HepG2 (cell line): Measurements from ENCODE around the gene EIF3B. TPM values are rescaled to one million over a fixed set of nuclear protein-coding genes. Genes with fewer than 3 reads are reported as not detected.

Experiments
- BRF2 ChIP-seq: sonication (generic); formaldehyde crosslinking; IDR thresholded peaks from 2 replicates; pipeline ENCODE4 v1.8.1; 2022; ENCODE audit warnings: mild to moderate bottlenecking, missing genetic modification reagents
- CEBPZ ChIP-seq: IDR thresholded peaks from 2 replicates; pipeline ENCODE4 v1.6.1; 2012; ENCODE audit warnings: low read length, improper control_type of control experiment
- FOSL1 ChIP-seq: sonication (generic); formaldehyde crosslinking; IDR thresholded peaks from 2 replicates; pipeline ENCODE4 v1.9.0; 2021; ENCODE audit warnings: missing genetic modification reagents, borderline replicate concordance
- FOXA1 ChIP-seq, 2 experiments: fragments of 450-650 bp in 1 of 2; sonication (generic) in 1 of 2; formaldehyde crosslinking in 1 of 2; IDR thresholded peaks; 2 replicates each; pipeline versions ENCODE4 v1.4.0 to v1.6.1; 2016 to 2020; ENCODE audit warnings: missing genetic modification reagents in 1 of 2
- GATA4 ChIP-seq: sonication (generic); IDR thresholded peaks from 2 replicates; pipeline ENCODE4 v1.6.1; 2016; ENCODE audit warnings: antibody characterized with exemption, low read depth, borderline replicate concordance
- GZF1 ChIP-seq: sonication (generic); formaldehyde crosslinking; IDR thresholded peaks from 2 replicates; pipeline ENCODE4 v1.5.1; 2020; ENCODE audit warnings: mild to moderate bottlenecking, missing genetic modification reagents
- HHEX ChIP-seq: IDR thresholded peaks from 2 replicates; pipeline ENCODE4 v1.6.1; 2016; ENCODE audit warnings: control low read depth
- JUND ChIP-seq: sonication (generic); formaldehyde crosslinking; IDR thresholded peaks from 2 replicates; pipeline ENCODE4 v1.8.0; 2022; ENCODE audit warnings: mild to moderate bottlenecking, missing genetic modification reagents
- MBD4 ChIP-seq: IDR thresholded peaks from 2 replicates; pipeline ENCODE4 v1.6.1; 2012; ENCODE audit warnings: low read length, inconsistent platforms, borderline replicate concordance
- MZF1 ChIP-seq: sonication (generic); formaldehyde crosslinking; IDR thresholded peaks from 2 replicates; pipeline ENCODE4 v1.8.1; 2023; ENCODE audit warnings: mild to moderate bottlenecking, missing genetic modification reagents, borderline replicate concordance
- NCOA1 ChIP-seq: sonication (generic); formaldehyde crosslinking; IDR thresholded peaks from 2 replicates; pipeline ENCODE4 v1.9.0; 2021; ENCODE audit warnings: missing genetic modification reagents
- NFAT5 ChIP-seq: sonication (generic); formaldehyde crosslinking; IDR thresholded peaks from 2 replicates; pipeline ENCODE4 v1.4.0; 2020; ENCODE audit warnings: missing genetic modification reagents
- NFYC ChIP-seq: IDR thresholded peaks from 2 replicates; pipeline ENCODE4 v1.6.1; 2016; ENCODE audit warnings: missing genetic modification reagents, missing compliant biosample characterization
- PLRG1 ChIP-seq: fragments of 450-650 bp; conservative IDR thresholded peaks from 2 replicates; pipeline ENCODE4 v1.6.1; 2016
- SAFB2 ChIP-seq: sonication (generic); formaldehyde crosslinking; IDR thresholded peaks from 2 replicates; pipeline ENCODE4 v1.5.1; 2020; ENCODE audit warnings: missing genetic modification reagents, low read depth, mild to moderate bottlenecking, borderline replicate concordance
- SMARCE1 ChIP-seq: fragments of 450-650 bp; IDR thresholded peaks from 2 replicates; pipeline ENCODE4 v1.6.1; 2017; ENCODE audit warnings: borderline replicate concordance
- SP140L ChIP-seq: sonication (generic); formaldehyde crosslinking; IDR thresholded peaks from 2 replicates; pipeline ENCODE4 v1.4.0; 2020; ENCODE audit warnings: missing genetic modification reagents, borderline replicate concordance
- SRSF1 ChIP-seq: fragments of 200-400 bp; formaldehyde crosslinking; optimal IDR thresholded peaks from 2 replicates; pipeline ENCODE3; 2017; ENCODE audit warnings: mild to moderate bottlenecking, low read depth, low read length, moderate library complexity
- STAG1 ChIP-seq: sonication (generic); formaldehyde crosslinking; IDR thresholded peaks from 2 replicates; pipeline ENCODE4 v1.4.0; 2020; ENCODE audit warnings: missing genetic modification reagents
- ZFY ChIP-seq: sonication (generic); formaldehyde crosslinking; IDR thresholded peaks from 2 replicates; pipeline ENCODE4 v1.4.0; 2020; ENCODE audit warnings: missing genetic modification reagents
- ZNF253 ChIP-seq: sonication (generic); formaldehyde crosslinking; IDR thresholded peaks from 2 replicates; pipeline ENCODE4 v1.8.0; 2022; ENCODE audit warnings: mild to moderate bottlenecking, missing genetic modification reagents, borderline replicate concordance
- ZNF616 ChIP-seq: sonication (generic); formaldehyde crosslinking; IDR thresholded peaks from 2 replicates; pipeline ENCODE4 v1.5.0; 2020; ENCODE audit warnings: low read depth, mild to moderate bottlenecking, missing genetic modification reagents
- polyA plus RNA-seq, 8 experiments: library from polyadenylated mRNA; depleted of rRNA in 3 of 8; stranded (reverse) in 7 of 8; unstranded in 1 of 8; fragments of >200 nt; fragmentation: Illumina TruSeq in 4 of 8; extraction: Trizol in 4 of 8; gene quantifications; 2 replicates each; pipeline versions ENCODE4 v1.2.1 to v1.2.3, GENCODE V29; 2011 to 2016; ENCODE audit warnings: low read depth in 4 of 8, missing spikeins in 1 of 8, mixed read lengths in 1 of 8; ENCODE audit not compliant: insufficient read depth in 1 of 8
- total RNA-seq, 5 experiments: library from RNA; depleted of rRNA; stranded (reverse); fragments of >200 nt; fragmentation: Illumina TruSeq; extraction: Trizol; gene quantifications; 2 replicates each; pipeline ENCODE4 v1.2.3, GENCODE V29; 2016; ENCODE audit warnings: low read depth in 1 of 5

The EIF3B gene
- total and polyA plus RNA-seq, 2 of the 13 experiments (the other 11 are each of a cell fraction or from before 2014, with no cell fraction given), result 92.2 to 241 TPM

GRCh38 chr7:2354939-2355704, 495 bp downstream of the EIF3B start (continued):
- no peak for TF ChIP-seq NFAT5 (CRISPR knock-in tag)
- no peak for TF ChIP-seq STAG1 (CRISPR knock-in tag)
- no peak for TF ChIP-seq JUND (CRISPR knock-in tag)
- no peak for TF ChIP-seq BRF2 (CRISPR knock-in tag)
- TF ChIP-seq MZF1, result no peak
- no peak for TF ChIP-seq GATA4
- no peak for TF ChIP-seq SMARCE1
- no peak for TF ChIP-seq CEBPZ
- TF ChIP-seq MBD4, result no peak
- TF ChIP-seq ZFY, result peak; percentile 38; the same call in 1 of the 2 replicates
- TF ChIP-seq HHEX (CRISPR knock-in tag), result no peak
- peak; percentile 9; the same call in 1 of the 2 replicates for TF ChIP-seq NCOA1 (CRISPR knock-in tag)
- TF ChIP-seq NFYC (CRISPR knock-in tag), result no peak
- TF ChIP-seq GZF1 (CRISPR knock-in tag), result no peak
- TF ChIP-seq PLRG1, result no peak
- TF ChIP-seq SRSF1, result no peak
- no peak for TF ChIP-seq FOSL1 (CRISPR knock-in tag)
- TF ChIP-seq ZNF253 (CRISPR knock-in tag), result 0 out of 2 replicates have a peak, but pooled peaks have one; percentile 39
- TF ChIP-seq SP140L (CRISPR knock-in tag), result no peak
- TF ChIP-seq ZNF616, result no peak
- no peak for TF ChIP-seq SAFB2 (CRISPR knock-in tag)
- TF ChIP-seq FOXA1 (IDR thresholded peaks at IDR 0.05), result no peak
- no peak for TF ChIP-seq FOXA1 (CRISPR knock-in tag; IDR thresholded peaks at IDR 0.05)
